ENCODE data around the gene ITGB2.

The ITGB2 gene

DNA sequence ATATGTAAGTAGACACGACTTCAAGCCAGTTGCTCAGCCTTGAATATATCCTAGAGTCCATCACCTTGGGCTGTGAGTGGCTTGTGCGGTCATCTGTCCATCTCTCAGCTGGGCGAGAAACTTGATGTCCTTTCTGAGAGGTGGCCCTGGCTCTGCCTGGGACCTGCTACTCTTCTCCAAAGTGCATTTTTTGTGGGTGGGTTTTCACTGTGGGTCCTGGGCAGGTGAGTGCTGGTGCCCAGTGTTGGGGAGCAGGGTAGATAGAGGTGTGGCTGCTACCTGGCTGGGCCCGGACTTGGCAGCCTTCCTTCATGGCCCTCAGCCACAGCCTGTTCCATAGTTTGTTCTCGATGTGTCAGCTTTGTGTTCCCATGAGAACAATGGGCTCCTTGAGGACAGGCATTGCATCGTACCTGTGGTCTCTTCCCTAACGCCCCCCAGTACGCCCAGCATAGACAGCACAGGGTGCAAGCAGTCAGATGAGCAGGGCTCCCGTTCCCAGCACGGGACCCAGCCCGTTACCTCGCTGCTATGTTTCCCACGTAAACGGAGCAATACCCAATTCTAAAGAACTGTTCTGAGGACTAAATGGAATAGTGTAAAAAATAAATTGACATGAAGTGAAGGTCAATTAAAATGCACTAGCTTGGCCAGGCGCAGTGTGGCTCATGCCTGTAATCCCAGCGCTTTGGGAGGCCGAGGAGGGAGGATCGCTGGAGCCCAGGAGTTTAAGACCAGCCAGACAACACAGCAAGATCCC, 18.3 kb upstream of the ITGB2 start:
- Histone ChIP-seq H3K27me3 (ENCODE audit: control insufficient read depth, insufficient read depth, low read length) (no peaks in the 10 kb centered on the region), H3K79me2 (peaks cover 3% of the 10 kb centered on the region), H3K4me2 (ENCODE audit: low read length) (peak overlapping the region; percentile 88), H3K9ac (no peak overlapping the region), H3K4me3 (ENCODE audit: low read depth, low read length) (peak overlapping the region; percentile 68), H3K9me3 (ENCODE audit: control insufficient read depth, low read length) (no peaks in the 10 kb centered on the region), H3K27ac (no peak overlapping the region), H2AFZ (peak overlapping the region; percentile 93), H3K36me3 (ENCODE audit: control insufficient read depth, insufficient read depth, low read length) (no peaks in the 10 kb centered on the region), H3K4me1 (no peaks in the 10 kb centered on the region)
- TF ChIP-seq, protein P1, sequence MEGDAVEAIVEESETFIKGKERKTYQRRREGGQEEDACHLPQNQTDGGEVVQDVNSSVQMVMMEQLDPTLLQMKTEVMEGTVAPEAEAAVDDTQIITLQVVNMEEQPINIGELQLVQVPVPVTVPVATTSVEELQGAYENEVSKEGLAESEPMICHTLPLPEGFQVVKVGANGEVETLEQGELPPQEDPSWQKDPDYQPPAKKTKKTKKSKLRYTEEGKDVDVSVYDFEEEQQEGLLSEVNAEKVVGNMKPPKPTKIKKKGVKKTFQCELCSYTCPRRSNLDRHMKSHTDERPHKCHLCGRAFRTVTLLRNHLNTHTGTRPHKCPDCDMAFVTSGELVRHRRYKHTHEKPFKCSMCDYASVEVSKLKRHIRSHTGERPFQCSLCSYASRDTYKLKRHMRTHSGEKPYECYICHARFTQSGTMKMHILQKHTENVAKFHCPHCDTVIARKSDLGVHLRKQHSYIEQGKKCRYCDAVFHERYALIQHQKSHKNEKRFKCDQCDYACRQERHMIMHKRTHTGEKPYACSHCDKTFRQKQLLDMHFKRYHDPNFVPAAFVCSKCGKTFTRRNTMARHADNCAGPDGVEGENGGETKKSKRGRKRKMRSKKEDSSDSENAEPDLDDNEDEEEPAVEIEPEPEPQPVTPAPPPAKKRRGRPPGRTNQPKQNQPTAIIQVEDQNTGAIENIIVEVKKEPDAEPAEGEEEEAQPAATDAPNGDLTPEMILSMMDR (IDR thresholded peaks at IDR 0.05), result no peak

DNA sequence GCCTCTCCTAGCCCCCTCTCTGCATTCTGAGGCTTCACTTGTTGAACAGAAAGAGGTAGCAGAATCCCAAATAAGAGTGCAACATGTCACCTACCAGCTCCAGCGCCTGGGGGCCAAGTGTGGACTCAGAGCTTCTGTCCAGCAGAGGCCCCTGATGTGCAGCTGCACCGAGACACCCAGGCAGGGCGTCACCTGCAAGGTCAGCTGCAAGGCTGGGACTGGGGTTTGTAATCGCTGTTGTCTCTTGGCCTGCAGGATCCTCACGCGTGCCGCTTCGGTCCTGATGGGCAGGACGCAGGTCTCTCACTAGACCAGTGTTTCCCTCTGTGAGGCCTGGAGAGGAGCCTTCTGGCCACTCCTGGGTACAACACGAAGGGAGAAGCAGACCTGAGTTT, 14.8 kb upstream of the ITGB2 start:
- Histone ChIP-seq H3K4me1 (no peaks in the 10 kb centered on the region), H3K4me2 (ENCODE audit: low read length) (no peak overlapping the region), H3K4me3 (ENCODE audit: low read depth, low read length) (no peak overlapping the region), H3K36me3 (ENCODE audit: control insufficient read depth, insufficient read depth, low read length) (no peaks in the 10 kb centered on the region), H3K9me3 (ENCODE audit: control insufficient read depth, low read length) (no peaks in the 10 kb centered on the region), H2AFZ (no peak overlapping the region), H3K27me3 (ENCODE audit: control insufficient read depth, insufficient read depth, low read length) (peaks cover 4% of the 10 kb centered on the region), H3K27ac (no peak overlapping the region), H3K79me2 (no peaks in the 10 kb centered on the region), H3K9ac (no peak overlapping the region)
- TF ChIP-seq, protein P1 (IDR thresholded peaks at IDR 0.05), result no peak

DNA sequence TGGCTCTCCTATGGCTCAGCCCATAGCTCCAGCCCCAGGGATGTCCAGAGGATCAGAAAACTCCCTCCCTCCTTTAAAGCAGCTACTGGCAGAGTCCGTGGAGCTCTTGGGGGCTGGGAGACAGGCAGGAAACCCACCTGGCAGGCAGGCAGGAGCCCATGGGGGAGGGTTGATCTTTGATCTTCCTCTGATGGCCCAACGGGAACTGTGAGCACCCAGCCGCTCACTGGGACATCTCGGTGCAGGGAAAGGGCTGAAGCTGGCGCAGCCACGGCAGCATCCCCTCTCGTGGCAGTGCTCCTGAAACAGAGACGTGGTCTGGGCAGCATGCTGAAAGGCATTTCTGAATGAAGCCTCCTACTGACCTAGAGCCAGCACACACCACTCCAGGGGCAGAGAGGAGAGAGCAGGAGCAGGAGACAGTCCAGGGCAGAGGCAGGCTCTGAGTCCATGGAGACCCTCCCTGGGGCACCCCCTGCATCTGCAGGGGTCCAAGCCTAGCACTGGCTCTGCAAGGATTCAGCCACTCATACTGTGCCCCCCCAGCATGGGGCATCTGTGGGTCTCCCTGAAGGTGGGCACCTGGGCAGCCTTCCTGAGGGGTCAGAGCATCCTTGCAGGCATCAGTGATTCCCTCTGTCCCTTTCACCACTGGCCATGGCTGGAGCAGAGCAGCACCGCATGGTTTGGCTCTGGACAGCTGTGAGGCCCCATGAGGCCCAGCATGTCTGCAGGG, 14.3 kb upstream of the ITGB2 start:
- no peaks in the 10 kb centered on the region for H3K4me1 ChIP-seq
- no peak overlapping the region for H3K27ac ChIP-seq
- TF ChIP-seq, protein P1 (IDR thresholded peaks at IDR 0.05), result no peak
- no peak overlapping the region for H3K4me3 ChIP-seq (ENCODE audit: low read depth, low read length)
- no peaks in the 10 kb centered on the region for H3K36me3 ChIP-seq (ENCODE audit: control insufficient read depth, insufficient read depth, low read length)
- no peak overlapping the region for H3K4me2 ChIP-seq (ENCODE audit: low read length)
- H3K9me3 ChIP-seq (ENCODE audit: control insufficient read depth, low read length), result no peaks in the 10 kb centered on the region
- no peak overlapping the region for H3K9ac ChIP-seq
- H2AFZ ChIP-seq, result no peak overlapping the region
- peaks cover 4% of the 10 kb centered on the region for H3K27me3 ChIP-seq (ENCODE audit: control insufficient read depth, insufficient read depth, low read length)
- H3K79me2 ChIP-seq, result no peaks in the 10 kb centered on the region

DNA sequence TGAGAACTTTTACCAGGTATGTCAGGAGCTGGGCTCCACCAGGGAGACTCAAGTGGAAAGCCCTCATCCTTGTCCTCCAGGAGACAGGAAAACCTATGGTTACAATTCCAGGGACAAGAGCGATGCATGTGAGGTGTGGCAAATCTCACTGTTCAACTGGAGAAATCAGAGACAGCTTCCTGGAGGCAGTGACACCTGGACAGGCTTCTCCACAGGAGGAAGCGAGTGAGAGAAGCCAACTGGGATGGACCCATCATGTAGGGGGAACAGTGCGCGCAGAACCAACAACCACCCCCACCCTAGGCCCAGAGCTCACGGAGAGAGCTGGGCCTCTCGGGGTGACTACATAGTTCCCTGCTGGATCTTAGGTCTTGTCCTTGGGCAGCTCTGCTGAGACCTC, 13.6 kb upstream of the ITGB2 start:
- no peak overlapping the region for H3K4me3 ChIP-seq (ENCODE audit: low read depth, low read length)
- H3K36me3 ChIP-seq (ENCODE audit: control insufficient read depth, insufficient read depth, low read length), result no peaks in the 10 kb centered on the region
- no peaks in the 10 kb centered on the region for H3K4me1 ChIP-seq
- TF ChIP-seq, protein P1 (IDR thresholded peaks at IDR 0.05), result no peak
- H2AFZ ChIP-seq, result no peak overlapping the region
- H3K9me3 ChIP-seq (ENCODE audit: control insufficient read depth, low read length), result no peaks in the 10 kb centered on the region
- H3K9ac ChIP-seq, result no peak overlapping the region
- peaks cover 4% of the 10 kb centered on the region for H3K27me3 ChIP-seq (ENCODE audit: control insufficient read depth, insufficient read depth, low read length)
- H3K27ac ChIP-seq, result no peak overlapping the region
- no peaks in the 10 kb centered on the region for H3K79me2 ChIP-seq
- H3K4me2 ChIP-seq (ENCODE audit: low read length), result no peak overlapping the region
